ENCODE data around the gene C1orf74.

The C1orf74 gene

DNA sequence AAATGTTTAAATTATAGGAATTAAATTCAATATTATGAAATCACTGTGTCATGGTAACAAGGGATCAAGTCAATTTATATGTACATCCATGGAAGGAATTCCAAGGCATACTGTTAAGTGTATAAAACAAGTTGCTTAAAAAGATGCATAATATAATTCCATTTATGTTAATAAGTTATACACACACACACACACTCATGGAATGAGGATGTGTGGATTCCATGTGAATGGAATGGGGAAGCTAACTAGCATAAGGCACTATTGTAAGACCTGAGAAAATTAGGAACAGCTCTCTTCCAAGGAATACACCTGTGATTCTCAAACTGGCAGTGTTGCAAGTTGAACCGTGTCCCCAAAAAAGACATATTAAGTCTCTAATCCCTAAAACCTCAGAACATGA, 46.1 kb downstream of the C1orf74 start:
- H3K27me3 ChIP-seq (replicated peaks), result no peaks in the 10 kb centered on the region
- in situ Hi-C loops (cut with HindIII; ENCODE audit: low pct_ligation_motif_present, low sequenced_read_pairs), result no loop called here

DNA sequence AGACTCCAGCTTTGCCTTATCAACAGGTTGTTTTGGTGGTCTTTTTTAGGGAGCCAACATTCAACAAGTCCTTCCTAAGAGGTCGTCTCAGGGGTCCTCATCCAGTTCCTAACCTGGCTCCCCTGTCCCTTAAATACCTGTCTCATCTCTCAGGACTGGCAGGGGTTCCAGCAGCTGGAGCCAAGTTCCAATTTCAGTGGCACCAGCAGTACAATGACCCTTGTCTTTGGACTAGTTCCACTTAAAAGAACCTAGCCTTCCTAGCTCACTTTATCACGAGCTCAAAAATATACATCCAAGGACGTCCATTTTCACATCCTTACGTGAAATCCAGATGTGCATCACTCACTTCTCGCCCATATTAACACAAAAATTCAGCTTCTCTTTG, 47.2 kb downstream of the C1orf74 start:
- Histone ChIP-seq H3K27me3 (replicated peaks) (no peaks in the 10 kb centered on the region), H3K4me3 (ENCODE audit: low read depth, low read length) (no peak overlapping the region), H3K27ac (no peak overlapping the region), H3K36me3 (replicated peaks) (no peaks in the 10 kb centered on the region)
- TF ChIP-seq, protein P1, sequence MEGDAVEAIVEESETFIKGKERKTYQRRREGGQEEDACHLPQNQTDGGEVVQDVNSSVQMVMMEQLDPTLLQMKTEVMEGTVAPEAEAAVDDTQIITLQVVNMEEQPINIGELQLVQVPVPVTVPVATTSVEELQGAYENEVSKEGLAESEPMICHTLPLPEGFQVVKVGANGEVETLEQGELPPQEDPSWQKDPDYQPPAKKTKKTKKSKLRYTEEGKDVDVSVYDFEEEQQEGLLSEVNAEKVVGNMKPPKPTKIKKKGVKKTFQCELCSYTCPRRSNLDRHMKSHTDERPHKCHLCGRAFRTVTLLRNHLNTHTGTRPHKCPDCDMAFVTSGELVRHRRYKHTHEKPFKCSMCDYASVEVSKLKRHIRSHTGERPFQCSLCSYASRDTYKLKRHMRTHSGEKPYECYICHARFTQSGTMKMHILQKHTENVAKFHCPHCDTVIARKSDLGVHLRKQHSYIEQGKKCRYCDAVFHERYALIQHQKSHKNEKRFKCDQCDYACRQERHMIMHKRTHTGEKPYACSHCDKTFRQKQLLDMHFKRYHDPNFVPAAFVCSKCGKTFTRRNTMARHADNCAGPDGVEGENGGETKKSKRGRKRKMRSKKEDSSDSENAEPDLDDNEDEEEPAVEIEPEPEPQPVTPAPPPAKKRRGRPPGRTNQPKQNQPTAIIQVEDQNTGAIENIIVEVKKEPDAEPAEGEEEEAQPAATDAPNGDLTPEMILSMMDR (IDR thresholded peaks at IDR 0.05; ENCODE audit: low read depth, low read length, missing control alignments), result no peak
- DNase-seq, result no peak
- in situ Hi-C loops (cut with HindIII; ENCODE audit: low pct_ligation_motif_present, low sequenced_read_pairs), result no loop called here

More for the DNA sequence above, 46.1 kb downstream of the C1orf74 start:
- no peak overlapping the region for H3K27ac ChIP-seq
- TF ChIP-seq, protein P1 (IDR thresholded peaks at IDR 0.05; ENCODE audit: low read depth, low read length, missing control alignments), result no peak
- no peak for DNase-seq
- H3K4me3 ChIP-seq (ENCODE audit: low read depth, low read length), result no peak overlapping the region
- no peaks in the 10 kb centered on the region for H3K36me3 ChIP-seq (replicated peaks)

DNA sequence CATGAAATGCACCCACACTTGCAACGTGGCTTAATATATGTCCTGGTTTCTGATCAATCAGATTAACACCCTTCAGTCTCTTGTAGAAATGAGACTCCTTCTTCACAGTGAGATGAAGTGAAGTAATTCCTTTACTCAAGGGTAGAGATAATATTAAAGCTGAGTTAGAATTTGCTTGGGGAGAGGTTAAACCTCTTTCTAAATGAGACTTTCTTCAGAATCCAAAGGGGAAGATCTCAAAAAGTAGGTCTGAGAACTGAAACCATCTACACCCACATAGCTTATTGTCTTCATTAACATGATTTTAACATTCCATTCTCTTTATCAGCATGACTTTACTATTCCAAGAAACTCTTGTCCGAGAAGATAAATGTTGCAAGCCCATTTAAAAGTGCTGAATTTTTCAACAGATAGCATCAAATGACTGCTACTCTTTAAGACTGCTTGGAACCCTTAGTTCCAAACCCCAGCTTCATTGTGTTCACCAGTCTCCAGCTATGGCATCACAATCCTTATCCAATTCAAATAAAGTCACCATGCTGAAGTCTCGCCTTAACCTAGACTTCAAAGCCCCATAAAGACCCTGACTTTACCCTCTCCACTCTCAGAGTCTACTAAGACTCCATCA, 47.8 kb downstream of the C1orf74 start:
- TF ChIP-seq, protein P1 (IDR thresholded peaks at IDR 0.05; ENCODE audit: low read depth, low read length, missing control alignments), result no peak
- in situ Hi-C loops (cut with HindIII; ENCODE audit: low pct_ligation_motif_present, low sequenced_read_pairs), result no loop called here
- no peak overlapping the region for H3K27ac ChIP-seq
- no peak overlapping the region for H3K4me3 ChIP-seq (ENCODE audit: low read depth, low read length)
- no peak for DNase-seq
- no peaks in the 10 kb centered on the region for H3K27me3 ChIP-seq (replicated peaks)
- H3K36me3 ChIP-seq (replicated peaks), result no peaks in the 10 kb centered on the region

DNA sequence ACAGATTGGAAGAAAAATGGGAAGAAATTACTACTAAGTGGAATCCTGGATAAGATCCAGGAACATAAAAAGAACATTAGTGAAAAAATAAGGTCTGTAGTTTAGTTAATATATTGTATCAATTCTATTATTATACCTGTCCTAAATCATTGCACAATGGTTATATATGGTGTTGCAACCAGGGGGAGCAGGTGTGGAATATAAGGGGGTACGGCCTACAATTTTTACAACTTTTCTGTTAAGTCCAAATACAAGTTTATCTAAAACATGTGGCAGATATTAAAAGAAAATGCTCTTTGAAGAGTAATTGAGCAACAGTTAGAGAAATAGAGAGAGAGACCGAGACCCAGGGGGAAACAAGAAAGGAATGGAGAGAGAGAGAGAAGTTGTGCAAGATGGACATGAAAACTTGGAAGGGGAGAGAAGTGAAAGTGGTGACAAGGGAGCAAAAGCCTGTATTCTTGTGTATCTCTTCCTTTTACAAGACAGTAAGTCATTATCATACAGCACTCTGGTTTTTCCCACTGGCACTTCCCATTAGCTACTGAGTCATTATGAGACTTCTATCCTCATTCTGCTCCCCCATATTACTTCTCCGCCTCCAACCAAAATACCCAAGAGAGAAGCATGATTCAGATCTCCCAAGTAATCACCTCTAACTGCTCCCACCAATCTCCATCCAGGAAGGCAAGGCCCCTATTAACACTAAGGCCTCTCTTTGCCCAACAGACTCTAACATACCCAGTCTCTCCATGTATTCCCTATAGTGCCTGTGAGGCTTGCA, 50.8 kb downstream of the C1orf74 start:
- in situ Hi-C loops (cut with HindIII; ENCODE audit: low pct_ligation_motif_present, low sequenced_read_pairs), result no loop called here
- peak; percentile 15 for DNase-seq
- TF ChIP-seq, protein P1 (IDR thresholded peaks at IDR 0.05; ENCODE audit: low read depth, low read length, missing control alignments), result no peak
- no peak overlapping the region for H3K27ac ChIP-seq
- H3K36me3 ChIP-seq (replicated peaks), result no peaks in the 10 kb centered on the region
- H3K27me3 ChIP-seq (replicated peaks), result no peaks in the 10 kb centered on the region
- no peak overlapping the region for H3K4me3 ChIP-seq (ENCODE audit: low read depth, low read length)

DNA sequence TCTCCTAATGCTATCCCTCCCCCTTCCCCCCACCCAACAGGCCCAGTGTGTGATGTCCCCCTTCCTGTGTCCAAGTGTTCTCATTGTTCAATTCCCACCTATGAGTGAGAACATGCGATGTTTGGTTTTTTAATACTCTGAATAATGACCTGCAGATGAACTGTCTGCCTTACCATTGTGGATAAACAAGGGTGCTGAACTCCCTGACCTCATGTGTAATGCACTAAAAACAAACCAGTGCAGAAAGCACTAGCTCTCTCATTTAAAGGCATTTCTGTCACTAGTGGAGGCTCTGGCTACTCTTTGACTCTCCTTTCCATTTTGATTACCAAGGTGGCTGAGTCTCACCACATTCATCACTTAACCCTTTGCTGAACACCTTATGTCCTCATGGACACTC, 51.6 kb downstream of the C1orf74 start:
- TF ChIP-seq, protein P1 (IDR thresholded peaks at IDR 0.05; ENCODE audit: low read depth, low read length, missing control alignments), result no peak
- no peak overlapping the region for H3K27ac ChIP-seq
- H3K36me3 ChIP-seq (replicated peaks), result no peaks in the 10 kb centered on the region
- in situ Hi-C loops (cut with HindIII; ENCODE audit: low pct_ligation_motif_present, low sequenced_read_pairs), result no loop called here
- peak; percentile 12 for DNase-seq
- no peaks in the 10 kb centered on the region for H3K27me3 ChIP-seq (replicated peaks)
- H3K4me3 ChIP-seq (ENCODE audit: low read depth, low read length), result no peak overlapping the region

All from brain microvascular endothelial cell (primary cell).